NT2/D1 (cell line): Measurements from ENCODE around the gene PRKACB.

Experiments used
- DNase-seq: peaks from one replicate; pipeline ENCODE4 v3.0.0-alpha.2; 2011; ENCODE audit warnings: low read depth, low spot score
- H3K27me3 ChIP-seq: 2 replicates; pipeline ENCODE4 v1.6.0; 2011; ENCODE audit warnings: mild to moderate bottlenecking; ENCODE audit not compliant: insufficient read length, insufficient read depth
- H3K36me3 ChIP-seq: 2 replicates; pipeline ENCODE4 v1.6.1; 2011; ENCODE audit warnings: mild to moderate bottlenecking, low read length, mixed read lengths; ENCODE audit not compliant: insufficient read depth, insufficient read length
- H3K4me1 ChIP-seq: 2 replicates; pipeline ENCODE4 v1.5.1; 2011; ENCODE audit not compliant: insufficient read depth, insufficient read length
- H3K4me3 ChIP-seq: 2 replicates; pipeline ENCODE4 v1.5.1; 2011; ENCODE audit warnings: low read depth; ENCODE audit not compliant: insufficient read length
- H3K9ac ChIP-seq: 2 replicates; pipeline ENCODE4 v1.6.0; 2011; ENCODE audit warnings: low read depth; ENCODE audit not compliant: insufficient read length
- H3K9me3 ChIP-seq: 2 replicates; pipeline ENCODE4 v1.5.1; 2011; ENCODE audit warnings: mild to moderate bottlenecking, low read length; ENCODE audit not compliant: insufficient read depth
- SUZ12 ChIP-seq: IDR thresholded peaks from 2 replicates; pipeline ENCODE4 v1.6.1; 2011; ENCODE audit not compliant: insufficient read length, insufficient read depth; ENCODE audit errors: extremely low read depth
- YY1 ChIP-seq: IDR thresholded peaks from 2 replicates; pipeline ENCODE4 v1.6.1; 2011; ENCODE audit not compliant: insufficient read length, insufficient read depth
- ZNF274 ChIP-seq: IDR thresholded peaks from 2 replicates; pipeline ENCODE4 v1.6.1; 2011; ENCODE audit warnings: mild to moderate bottlenecking, low read depth, low read length

The PRKACB gene

GRCh38 chr1:84156210-84156621, 12.1 kb downstream of the PRKACB start:
- no peaks in the 10 kb centered on the region for H3K9me3 ChIP-seq
- no peak for TF ChIP-seq YY1
- DNase-seq: no peak
- no peaks in the 10 kb centered on the region for H3K4me1 ChIP-seq
- no peak overlapping the region for H3K9ac ChIP-seq
- H3K36me3 ChIP-seq: no peaks in the 10 kb centered on the region
- no peak overlapping the region for H3K4me3 ChIP-seq
- no peaks in the 10 kb centered on the region for H3K27me3 ChIP-seq

- no peak for TF ChIP-seq ZNF274
- no peak for TF ChIP-seq SUZ12
- no peak for TF ChIP-seq YY1
- Histone ChIP-seq H3K36me3 (no peaks in the 10 kb centered on the region), H3K9me3 (no peaks in the 10 kb centered on the region), H3K27me3 (no peaks in the 10 kb centered on the region), H3K4me1 (peaks cover 2% of the 10 kb centered on the region), H3K9ac (no peak overlapping the region), H3K4me3 (no peak overlapping the region)
- DNase-seq: no peak
Measured at GRCh38 chr1:84159533-84160240, 15.6 kb downstream of the PRKACB start.

GRCh38 chr1:84162295-84162694, 18.2 kb downstream of the PRKACB start:
- no peak for DNase-seq
- Histone ChIP-seq H3K9ac (no peak overlapping the region), H3K36me3 (no peaks in the 10 kb centered on the region), H3K4me1 (peaks cover 2% of the 10 kb centered on the region), H3K4me3 (no peak overlapping the region), H3K27me3 (no peaks in the 10 kb centered on the region), H3K9me3 (no peaks in the 10 kb centered on the region)
- TF ChIP-seq YY1 (no peak), ZNF274 (no peak), SUZ12 (no peak)

- DNase-seq: no peak
- Histone ChIP-seq H3K27me3 (no peaks in the 10 kb centered on the region), H3K4me1 (peaks cover 2% of the 10 kb centered on the region), H3K9me3 (no peaks in the 10 kb centered on the region), H3K36me3 (no peaks in the 10 kb centered on the region), H3K4me3 (no peak overlapping the region), H3K9ac (no peak overlapping the region)
- no peak for TF ChIP-seq YY1
- no peak for TF ChIP-seq ZNF274
- no peak for TF ChIP-seq SUZ12
Measured at GRCh38 chr1:84163123-84163931, 19.3 kb downstream of the PRKACB start.

GRCh38 chr1:84164161-84164560, 20.1 kb downstream of the PRKACB start:
- no peak overlapping the region for H3K4me3 ChIP-seq
- no peaks in the 10 kb centered on the region for H3K36me3 ChIP-seq
- H3K4me1 ChIP-seq: peaks cover 2% of the 10 kb centered on the region
- H3K27me3 ChIP-seq: no peaks in the 10 kb centered on the region
- DNase-seq: no peak
- no peaks in the 10 kb centered on the region for H3K9me3 ChIP-seq
- H3K9ac ChIP-seq: no peak overlapping the region
- TF ChIP-seq SUZ12 (no peak), YY1 (no peak), ZNF274 (no peak)

GRCh38 chr1:84164567-84165021, 20.5 kb downstream of the PRKACB start:
- H3K27me3 ChIP-seq: no peaks in the 10 kb centered on the region
- DNase-seq: no peak
- H3K4me1 ChIP-seq: peaks cover 2% of the 10 kb centered on the region
- TF ChIP-seq YY1 (no peak), SUZ12 (no peak), ZNF274 (no peak)
- H3K36me3 ChIP-seq: no peaks in the 10 kb centered on the region
- H3K4me3 ChIP-seq: no peak overlapping the region
- H3K9me3 ChIP-seq: no peaks in the 10 kb centered on the region
- H3K9ac ChIP-seq: no peak overlapping the region

GRCh38 chr1:84165601-84166000, 21.5 kb downstream of the PRKACB start:
- H3K9me3 ChIP-seq: no peaks in the 10 kb centered on the region
- H3K9ac ChIP-seq: no peak overlapping the region
- no peak overlapping the region for H3K4me3 ChIP-seq
- TF ChIP-seq YY1 (no peak), ZNF274 (no peak), SUZ12 (no peak)
- peaks cover 2% of the 10 kb centered on the region for H3K4me1 ChIP-seq
- no peaks in the 10 kb centered on the region for H3K27me3 ChIP-seq
- DNase-seq: no peak
- H3K36me3 ChIP-seq: no peaks in the 10 kb centered on the region
